A673 (cell line): ENCODE data around the gene ITLN1.

ENCODE experiments used
- EZH2 ChIP-seq: fragments of 200-600 bp; sonication (generic); IDR thresholded peaks from 2 replicates; pipeline ENCODE4 v1.6.1; 2017; ENCODE audit warnings: borderline replicate concordance, low read depth, mild to moderate bottlenecking, mixed read lengths, antibody characterized with exemption, low read length; ENCODE audit not compliant: poor library complexity, severe bottlenecking
- TF ChIP-seq, protein P1 (sequence below): fragments of 300-800, 200-600 bp; sonication (generic); conservative IDR thresholded peaks from 2 replicates; pipeline ENCODE4 v1.5.1; 2017; ENCODE audit warnings: low read depth, mild to moderate bottlenecking, antibody characterized with exemption, low read length, moderate library complexity, mixed read lengths

DNA sequence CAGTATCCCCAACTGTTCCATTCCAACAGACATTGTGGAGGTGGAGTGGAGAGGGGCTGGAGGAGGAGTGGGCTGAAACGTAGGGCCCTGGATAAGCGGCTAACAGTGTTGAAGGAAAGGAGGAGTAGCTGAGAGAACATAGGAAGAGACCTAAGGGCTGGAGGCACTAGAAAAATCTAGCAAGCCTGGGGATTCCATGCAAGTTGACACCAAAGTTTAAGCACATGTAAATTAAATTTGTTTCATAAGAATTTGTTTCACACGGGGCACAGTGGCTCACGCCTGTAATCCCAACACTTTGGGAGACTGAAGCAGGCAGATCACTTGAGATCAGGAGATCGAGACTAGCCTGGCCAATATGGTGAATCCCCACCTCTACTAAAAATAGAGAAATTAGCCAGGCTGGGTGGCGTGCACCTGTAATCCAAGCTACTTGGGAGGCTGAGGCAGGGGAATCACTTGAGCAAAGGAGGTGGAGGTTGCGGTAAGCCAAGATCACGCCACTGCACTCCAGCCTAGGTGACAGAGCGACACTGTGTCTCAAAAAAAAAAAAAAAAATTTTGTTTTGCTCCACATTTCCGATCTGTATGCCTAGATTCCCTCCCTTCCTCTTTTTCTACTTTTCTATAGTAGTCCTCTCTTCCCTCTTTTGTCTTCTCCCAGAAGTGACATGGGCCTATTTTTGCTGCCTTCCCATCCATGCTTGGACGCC, 21.8 kb downstream of the ITLN1 start:
- TF ChIP-seq, protein P1, sequence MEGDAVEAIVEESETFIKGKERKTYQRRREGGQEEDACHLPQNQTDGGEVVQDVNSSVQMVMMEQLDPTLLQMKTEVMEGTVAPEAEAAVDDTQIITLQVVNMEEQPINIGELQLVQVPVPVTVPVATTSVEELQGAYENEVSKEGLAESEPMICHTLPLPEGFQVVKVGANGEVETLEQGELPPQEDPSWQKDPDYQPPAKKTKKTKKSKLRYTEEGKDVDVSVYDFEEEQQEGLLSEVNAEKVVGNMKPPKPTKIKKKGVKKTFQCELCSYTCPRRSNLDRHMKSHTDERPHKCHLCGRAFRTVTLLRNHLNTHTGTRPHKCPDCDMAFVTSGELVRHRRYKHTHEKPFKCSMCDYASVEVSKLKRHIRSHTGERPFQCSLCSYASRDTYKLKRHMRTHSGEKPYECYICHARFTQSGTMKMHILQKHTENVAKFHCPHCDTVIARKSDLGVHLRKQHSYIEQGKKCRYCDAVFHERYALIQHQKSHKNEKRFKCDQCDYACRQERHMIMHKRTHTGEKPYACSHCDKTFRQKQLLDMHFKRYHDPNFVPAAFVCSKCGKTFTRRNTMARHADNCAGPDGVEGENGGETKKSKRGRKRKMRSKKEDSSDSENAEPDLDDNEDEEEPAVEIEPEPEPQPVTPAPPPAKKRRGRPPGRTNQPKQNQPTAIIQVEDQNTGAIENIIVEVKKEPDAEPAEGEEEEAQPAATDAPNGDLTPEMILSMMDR = no peak
- TF ChIP-seq EZH2 = no peak
